HepG2 (cell line): ENCODE measurements around the gene CASKIN2. TPM values are rescaled to one million over a fixed set of nuclear protein-coding genes. Genes with fewer than 3 reads are reported as not detected.

ENCODE experiments used
- AHR ChIP-seq: IDR thresholded peaks from 2 replicates; pipeline ENCODE4 v1.6.1; 2018; ENCODE audit warnings: missing genetic modification reagents, missing compliant biosample characterization
- CBFB ChIP-seq: sonication (generic); formaldehyde crosslinking; IDR thresholded peaks from 2 replicates; pipeline ENCODE4 v1.4.0; 2020; ENCODE audit warnings: missing genetic modification reagents
- CEBPB ChIP-seq: IDR thresholded peaks from 2 replicates; pipeline ENCODE4 v1.6.1; 2011; ENCODE audit warnings: low read depth, low read length, improper control_type of control experiment, borderline replicate concordance
- DNMT3B ChIP-seq: conservative IDR thresholded peaks from 2 replicates; pipeline ENCODE4 v1.6.1; 2016; ENCODE audit warnings: missing biosample characterization, control low read depth
- ELF4 ChIP-seq: sonication (generic); formaldehyde crosslinking; IDR thresholded peaks from 2 replicates; pipeline ENCODE4 v1.5.0; 2020; ENCODE audit warnings: missing genetic modification reagents, mild to moderate bottlenecking, moderate library complexity, borderline replicate concordance
- HOXD1 ChIP-seq: sonication (generic); formaldehyde crosslinking; IDR thresholded peaks from 2 replicates; pipeline ENCODE4 v1.5.0; 2020; ENCODE audit warnings: missing genetic modification reagents
- KDM5B ChIP-seq: sonication (generic); formaldehyde crosslinking; IDR thresholded peaks from 2 replicates; pipeline ENCODE4 v1.4.0; 2020; ENCODE audit warnings: missing genetic modification reagents, mild to moderate bottlenecking, borderline replicate concordance
- MXD1 ChIP-seq: sonication (generic); formaldehyde crosslinking; IDR thresholded peaks from 2 replicates; pipeline ENCODE4 v1.4.0; 2020; ENCODE audit warnings: mild to moderate bottlenecking, missing genetic modification reagents
- MYC ChIP-seq: sonication (generic); formaldehyde crosslinking; IDR thresholded peaks from 2 replicates; pipeline ENCODE4 v1.9.0; 2021; ENCODE audit warnings: missing genetic modification reagents, borderline replicate concordance
- NONO ChIP-seq, 2 experiments: fragments of 450-650 bp in 1 of 2; sonication (generic) in 1 of 2; formaldehyde crosslinking in 1 of 2; IDR thresholded peaks in 1 of 2; conservative IDR thresholded peaks in 1 of 2; 2 replicates each; pipeline versions ENCODE4 v1.6.1 to v1.8.0; 2017 to 2022; ENCODE audit warnings: mild to moderate bottlenecking in 1 of 2, missing genetic modification reagents in 1 of 2, moderate library complexity in 1 of 2
- RFX5 ChIP-seq: IDR thresholded peaks from 2 replicates; pipeline ENCODE4 v1.6.1; 2011; ENCODE audit warnings: low read depth, low read length, improper control_type of control experiment
- TBX3 ChIP-seq: fragments of 450-650 bp; IDR thresholded peaks from 2 replicates; pipeline ENCODE4 v1.6.1; 2017; ENCODE audit warnings: antibody characterized with exemption, mild to moderate bottlenecking, inconsistent platforms, borderline replicate concordance
- ZNF296 ChIP-seq: sonication (generic); formaldehyde crosslinking; conservative IDR thresholded peaks from 2 replicates; pipeline ENCODE4 v1.5.0; 2020; ENCODE audit warnings: mild to moderate bottlenecking, missing genetic modification reagents
- ZNF350 ChIP-seq: sonication (generic); formaldehyde crosslinking; IDR thresholded peaks from 2 replicates; pipeline ENCODE4 v1.4.0; 2020; ENCODE audit warnings: mild to moderate bottlenecking, low read depth, missing genetic modification reagents, borderline replicate concordance
- ZNF430 ChIP-seq: sonication (generic); formaldehyde crosslinking; IDR thresholded peaks from 2 replicates; pipeline ENCODE4 v1.9.0; 2021; ENCODE audit warnings: mild to moderate bottlenecking, missing genetic modification reagents
- ZNF546 ChIP-seq: sonication (generic); formaldehyde crosslinking; conservative IDR thresholded peaks from 2 replicates; pipeline ENCODE4 v1.8.1; 2023; ENCODE audit warnings: mild to moderate bottlenecking, missing genetic modification reagents
- ZNF816 ChIP-seq: sonication (generic); formaldehyde crosslinking; IDR thresholded peaks from 2 replicates; pipeline ENCODE4 v1.8.0; 2022; ENCODE audit warnings: missing genetic modification reagents, mild to moderate bottlenecking, borderline replicate concordance
- ZNF839 ChIP-seq: sonication (generic); formaldehyde crosslinking; IDR thresholded peaks from 2 replicates; pipeline ENCODE4 v1.4.0; 2020; ENCODE audit warnings: missing genetic modification reagents, mild to moderate bottlenecking, borderline replicate concordance
- ZSCAN25 ChIP-seq: sonication (generic); formaldehyde crosslinking; IDR thresholded peaks from 2 replicates; pipeline ENCODE4 v1.8.0; 2022; ENCODE audit warnings: mild to moderate bottlenecking, missing genetic modification reagents
- polyA plus RNA-seq, 8 experiments: library from polyadenylated mRNA; depleted of rRNA in 3 of 8; stranded (reverse) in 7 of 8; unstranded in 1 of 8; fragments of >200 nt; fragmentation: Illumina TruSeq in 4 of 8; extraction: Trizol in 4 of 8; gene quantifications; 2 replicates each; pipeline versions ENCODE4 v1.2.1 to v1.2.3, GENCODE V29; 2011 to 2016; ENCODE audit warnings: low read depth in 4 of 8, missing spikeins in 1 of 8, mixed read lengths in 1 of 8; ENCODE audit not compliant: insufficient read depth in 1 of 8
- total RNA-seq, 5 experiments: library from RNA; depleted of rRNA; stranded (reverse); fragments of >200 nt; fragmentation: Illumina TruSeq; extraction: Trizol; gene quantifications; 2 replicates each; pipeline ENCODE4 v1.2.3, GENCODE V29; 2016; ENCODE audit warnings: low read depth in 1 of 5

Gene CASKIN2
- total and polyA plus RNA-seq, 2 of the 13 experiments (the other 11 are each of a cell fraction or from before 2014, with no cell fraction given): 5.2 to 7.8 TPM

GRCh38 chr17:75460295-75460694 lies 55.0 kb downstream of the CASKIN2 start (continued):
- TF ChIP-seq AHR: no peak
- TF ChIP-seq HOXD1 (CRISPR knock-in tag): no peak
- no peak for TF ChIP-seq ZNF546 (CRISPR knock-in tag)
- no peak for TF ChIP-seq ZNF839 (CRISPR knock-in tag)
- TF ChIP-seq ZNF296 (CRISPR knock-in tag): no peak
- no peak for TF ChIP-seq RFX5
- TF ChIP-seq ELF4 (CRISPR knock-in tag): 0 out of 2 replicates have a peak, but pooled peaks have one; percentile 2
- no peak for TF ChIP-seq ZNF430 (CRISPR knock-in tag)
- TF ChIP-seq MXD1 (CRISPR knock-in tag): no peak
- no peak for TF ChIP-seq NONO (IDR thresholded peaks at IDR 0.05)
- TF ChIP-seq NONO (CRISPR knock-in tag; conservative IDR thresholded peaks at IDR 0.05): no peak
- no peak for TF ChIP-seq ZNF350 (CRISPR knock-in tag)
- TF ChIP-seq DNMT3B (CRISPR knock-in tag): no peak
- TF ChIP-seq ZNF816 (CRISPR knock-in tag): no peak
- no peak for TF ChIP-seq KDM5B
- no peak for TF ChIP-seq MYC
- no peak for TF ChIP-seq TBX3
- TF ChIP-seq ZSCAN25 (CRISPR knock-in tag): no peak
- TF ChIP-seq CEBPB: peak; percentile 69; the same call in 1 of the 2 replicates
- TF ChIP-seq CBFB: no peak
